Activated T-cell treated with anti-CD3 and anti-CD28 coated beads for 48 hours (primary cell): ENCODE measurements around the gene TBX1.

Experiments
- DNase-seq: peaks from one replicate; pipeline ENCODE4 v3.0.0-alpha.2; 2020; ENCODE audit warnings: low read depth

Gene TBX1

GRCh38 chr22:19815093-19815822 lies 54.7 kb downstream of the TBX1 start:
- DNase-seq, result no peak

- DNase-seq, result no peak
Observed at GRCh38 chr22:19815823-19816290, 55.3 kb downstream of the TBX1 start.

- no peak for DNase-seq
Observed at GRCh38 chr22:19816372-19817119, 56.0 kb downstream of the TBX1 start.
